Astrocyte of the cerebellum (primary cell): ENCODE measurements around the gene ANXA6.

Source experiments
- DNase-seq: peaks from one replicate; pipeline ENCODE4 v3.0.0-alpha.2; 2011; ENCODE audit warnings: low read depth
- H3K4me3 ChIP-seq: 2 replicates; pipeline ENCODE4 v1.5.1; 2011; ENCODE audit warnings: mild to moderate bottlenecking, low read depth, low read length, moderate library complexity
- in situ Hi-C: cut with HindIII; loops from 2 replicates; pipeline ENCODE4 v1.10.0; 2017; ENCODE audit warnings: low sequenced_read_pairs
- TF ChIP-seq, protein P1 (sequence below): IDR thresholded peaks from 2 replicates; pipeline ENCODE4 v1.5.1; 2012; ENCODE audit warnings: low read length, low read depth, moderate library complexity, mild to moderate bottlenecking; ENCODE audit errors: missing control alignments

ANXA6 gene

GRCh38 chr5:151077967-151078366 is 79.6 kb downstream of the ANXA6 start:
- TF ChIP-seq, protein P1, sequence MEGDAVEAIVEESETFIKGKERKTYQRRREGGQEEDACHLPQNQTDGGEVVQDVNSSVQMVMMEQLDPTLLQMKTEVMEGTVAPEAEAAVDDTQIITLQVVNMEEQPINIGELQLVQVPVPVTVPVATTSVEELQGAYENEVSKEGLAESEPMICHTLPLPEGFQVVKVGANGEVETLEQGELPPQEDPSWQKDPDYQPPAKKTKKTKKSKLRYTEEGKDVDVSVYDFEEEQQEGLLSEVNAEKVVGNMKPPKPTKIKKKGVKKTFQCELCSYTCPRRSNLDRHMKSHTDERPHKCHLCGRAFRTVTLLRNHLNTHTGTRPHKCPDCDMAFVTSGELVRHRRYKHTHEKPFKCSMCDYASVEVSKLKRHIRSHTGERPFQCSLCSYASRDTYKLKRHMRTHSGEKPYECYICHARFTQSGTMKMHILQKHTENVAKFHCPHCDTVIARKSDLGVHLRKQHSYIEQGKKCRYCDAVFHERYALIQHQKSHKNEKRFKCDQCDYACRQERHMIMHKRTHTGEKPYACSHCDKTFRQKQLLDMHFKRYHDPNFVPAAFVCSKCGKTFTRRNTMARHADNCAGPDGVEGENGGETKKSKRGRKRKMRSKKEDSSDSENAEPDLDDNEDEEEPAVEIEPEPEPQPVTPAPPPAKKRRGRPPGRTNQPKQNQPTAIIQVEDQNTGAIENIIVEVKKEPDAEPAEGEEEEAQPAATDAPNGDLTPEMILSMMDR = no peak
- in situ Hi-C loops = no loop called here
- no peak overlapping the region for H3K4me3 ChIP-seq
- DNase-seq = no peak

DNA sequence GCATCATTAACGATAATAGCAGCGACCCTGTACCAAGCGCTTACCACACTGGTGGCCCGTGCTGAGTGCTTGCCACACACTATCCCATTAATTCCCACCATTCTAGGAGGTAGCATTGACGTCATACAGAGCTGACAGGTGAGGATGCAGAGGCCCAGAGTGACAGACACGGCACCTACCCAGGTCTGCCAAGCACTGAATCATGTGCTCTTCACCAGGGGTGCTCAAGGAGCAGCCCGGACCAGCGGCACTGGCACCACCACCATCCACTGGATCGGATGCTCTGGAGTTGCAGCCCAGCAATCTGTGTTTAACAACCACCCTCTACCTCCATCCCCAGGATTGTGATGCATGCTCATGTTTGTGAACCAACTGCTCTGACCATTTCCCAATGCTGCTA is 80.2 kb downstream of the ANXA6 start:
- DNase-seq = no peak
- in situ Hi-C loops = no loop called here
- H3K4me3 ChIP-seq = no peak overlapping the region
- TF ChIP-seq, protein P1 = no peak

DNA sequence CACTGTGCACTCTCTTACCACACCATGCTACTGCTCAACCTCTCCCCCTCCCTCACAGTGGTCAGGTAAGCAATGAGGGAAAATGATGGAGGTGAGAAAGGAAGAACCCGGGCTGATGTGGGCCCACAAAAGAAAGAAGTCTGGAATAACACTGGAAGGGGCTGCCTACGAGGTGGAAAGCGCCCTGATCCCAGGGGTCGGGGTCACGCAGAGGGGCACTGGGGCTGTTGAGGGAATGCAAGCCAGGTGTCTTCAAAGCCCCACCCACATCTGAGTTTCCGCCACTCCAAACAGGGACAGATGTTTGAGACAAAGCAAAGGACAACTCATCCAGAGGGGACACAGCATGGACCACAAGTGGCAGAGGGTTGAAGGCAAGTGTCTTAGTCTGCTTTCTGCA is 81.0 kb downstream of the ANXA6 start:
- TF ChIP-seq, protein P1 = no peak
- no peak for DNase-seq
- in situ Hi-C loops = no loop called here
- H3K4me3 ChIP-seq = no peak overlapping the region

GRCh38 chr5:151075698-151076331 is 81.8 kb downstream of the ANXA6 start:
- DNase-seq = no peak
- no peak overlapping the region for H3K4me3 ChIP-seq

GRCh38 chr5:151074557-151074956 is 83.0 kb downstream of the ANXA6 start:
- TF ChIP-seq, protein P1 = no peak
- in situ Hi-C loops = no loop called here
- H3K4me3 ChIP-seq = no peak overlapping the region
- no peak for DNase-seq

More at GRCh38 chr5:151075698-151076331, 81.8 kb downstream of the ANXA6 start:
- TF ChIP-seq, protein P1 = no peak
- in situ Hi-C loops = no loop called here

GRCh38 chr5:151073280-151073679 is 84.3 kb downstream of the ANXA6 start:
- in situ Hi-C loops = no loop called here
- H3K4me3 ChIP-seq = no peak overlapping the region
- no peak for DNase-seq
- TF ChIP-seq, protein P1 = no peak

GRCh38 chr5:151072630-151073025 is 85.0 kb downstream of the ANXA6 start:
- H3K4me3 ChIP-seq = no peak overlapping the region
- TF ChIP-seq, protein P1 = no peak
- in situ Hi-C loops = no loop called here
- no peak for DNase-seq
